ENCODE measurements around the gene NTM.

Gene NTM

DNA sequence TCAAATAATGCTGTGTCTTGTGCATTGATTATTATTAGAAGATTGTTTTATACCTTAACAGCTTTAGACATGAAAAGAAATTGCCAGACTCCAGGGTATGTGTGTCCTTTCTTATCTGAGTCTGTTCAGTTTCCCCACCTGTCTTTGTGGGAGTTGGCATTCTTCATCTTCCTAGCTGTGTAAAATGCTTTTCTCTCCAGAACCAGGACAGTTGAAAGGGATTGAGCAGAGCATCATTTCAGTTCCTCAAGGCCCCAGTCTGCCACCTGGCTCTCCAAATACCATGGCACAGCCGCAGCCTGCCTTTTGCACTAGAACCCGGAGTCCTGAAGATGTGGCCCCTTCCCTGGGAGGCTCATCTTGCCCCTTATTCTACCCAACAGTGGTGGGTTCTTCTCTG lies 851.9 kb downstream of the NTM start:
- no peak overlapping the region for H3K4me3 ChIP-seq (ENCODE audit: low read depth, low read length)
- no peak for TF ChIP-seq CTCF (IDR thresholded peaks at IDR 0.05; ENCODE audit: low read depth, low read length)

- H3K4me3 ChIP-seq (ENCODE audit: low read depth, low read length) = no peak overlapping the region
- no peak for TF ChIP-seq CTCF (IDR thresholded peaks at IDR 0.05; ENCODE audit: low read depth, low read length)
Observed at GRCh38 chr11:132226522-132226921, 856.1 kb downstream of the NTM start.

DNA sequence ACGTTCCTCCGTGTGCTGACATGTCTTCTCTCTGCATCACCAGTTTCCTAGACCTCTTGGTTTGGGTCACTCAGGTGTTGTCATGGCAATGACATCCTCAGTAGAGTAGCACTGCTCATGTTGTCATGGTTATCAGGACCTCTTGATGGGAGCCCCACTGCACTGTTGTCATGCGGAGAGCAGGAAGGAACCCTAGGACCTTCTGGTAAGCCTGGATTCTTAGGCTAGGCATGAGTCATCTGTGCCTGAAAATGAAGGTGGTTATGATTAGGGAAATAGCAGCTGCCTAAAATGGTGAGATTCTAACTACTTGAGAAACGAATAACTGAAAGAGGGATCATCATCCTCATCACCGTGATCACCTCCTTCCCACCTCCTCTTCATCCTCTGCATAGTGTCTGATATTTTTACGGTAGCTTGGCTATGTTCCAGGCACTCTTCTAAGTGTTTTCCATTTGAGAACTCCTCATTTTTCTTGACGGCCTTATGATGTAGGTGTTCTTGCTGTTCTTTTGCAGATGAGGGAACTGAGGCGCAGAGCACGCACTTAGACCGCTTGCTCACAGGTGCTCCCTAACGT lies 858.4 kb downstream of the NTM start:
- no peak for TF ChIP-seq CTCF (IDR thresholded peaks at IDR 0.05; ENCODE audit: low read depth, low read length)
- H3K4me3 ChIP-seq (ENCODE audit: low read depth, low read length) = no peak overlapping the region

DNA sequence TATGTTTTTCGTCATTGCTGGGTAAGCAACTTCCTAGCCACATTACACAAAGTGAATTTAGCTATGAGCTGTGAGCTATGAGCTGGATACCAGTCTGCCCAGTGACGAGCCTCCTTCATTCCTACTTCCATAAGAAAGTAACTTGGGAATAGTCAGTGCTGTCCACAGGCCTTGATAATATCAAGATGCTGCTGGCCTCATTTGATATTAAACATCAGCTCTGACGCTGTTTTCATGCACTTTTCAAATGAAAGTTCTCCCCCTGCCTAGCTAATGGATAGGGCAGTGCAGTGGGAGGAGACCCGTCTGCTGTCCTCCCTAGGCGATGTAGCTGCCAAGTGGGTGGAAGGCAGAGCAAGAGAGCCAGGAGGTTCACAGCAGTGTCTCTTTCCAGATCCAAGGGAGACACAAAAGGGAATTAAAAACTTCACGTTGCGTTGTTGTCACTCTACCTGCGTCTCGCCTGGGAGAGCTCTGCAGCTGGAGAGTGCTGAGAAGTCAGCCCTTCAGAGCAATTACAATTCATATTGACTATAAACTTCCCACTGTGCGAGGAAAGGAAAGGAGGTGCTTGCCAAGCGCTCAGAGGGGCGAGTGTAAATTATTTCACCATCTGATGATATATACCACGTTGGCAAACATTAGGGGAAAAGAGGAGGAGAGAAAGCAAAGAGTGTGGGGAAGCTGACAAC lies 861.4 kb downstream of the NTM start:
- no peak for TF ChIP-seq CTCF (IDR thresholded peaks at IDR 0.05; ENCODE audit: low read depth, low read length)

DNA sequence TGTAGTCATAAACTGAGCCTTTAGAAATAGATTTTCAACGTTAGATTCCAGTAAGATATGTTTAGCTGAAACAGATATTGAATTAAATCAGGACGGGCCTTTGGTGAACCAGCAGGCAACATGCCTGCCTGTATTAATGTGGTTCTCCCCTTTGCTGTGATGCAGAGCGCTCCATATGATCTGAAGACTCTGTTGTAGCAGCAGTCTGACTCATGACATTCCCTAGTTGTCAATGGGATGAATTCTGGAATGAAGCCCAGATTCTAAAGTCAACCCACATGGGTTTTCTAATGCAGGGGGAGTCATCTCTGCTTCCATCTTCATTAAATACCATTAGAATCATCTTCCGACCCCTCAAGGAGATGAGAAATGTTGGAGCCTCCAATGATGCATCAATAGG lies 864.5 kb downstream of the NTM start:
- H3K4me3 ChIP-seq (ENCODE audit: low read depth, low read length) = no peak overlapping the region
- no peak for TF ChIP-seq CTCF (IDR thresholded peaks at IDR 0.05; ENCODE audit: low read depth, low read length)

More for the DNA sequence above, 861.4 kb downstream of the NTM start:
- H3K4me3 ChIP-seq (ENCODE audit: low read depth, low read length) = no peak overlapping the region

- TF ChIP-seq CTCF (IDR thresholded peaks at IDR 0.05; ENCODE audit: low read depth, low read length) = no peak
Observed at GRCh38 chr11:132237781-132238180, 867.4 kb downstream of the NTM start.

DNA sequence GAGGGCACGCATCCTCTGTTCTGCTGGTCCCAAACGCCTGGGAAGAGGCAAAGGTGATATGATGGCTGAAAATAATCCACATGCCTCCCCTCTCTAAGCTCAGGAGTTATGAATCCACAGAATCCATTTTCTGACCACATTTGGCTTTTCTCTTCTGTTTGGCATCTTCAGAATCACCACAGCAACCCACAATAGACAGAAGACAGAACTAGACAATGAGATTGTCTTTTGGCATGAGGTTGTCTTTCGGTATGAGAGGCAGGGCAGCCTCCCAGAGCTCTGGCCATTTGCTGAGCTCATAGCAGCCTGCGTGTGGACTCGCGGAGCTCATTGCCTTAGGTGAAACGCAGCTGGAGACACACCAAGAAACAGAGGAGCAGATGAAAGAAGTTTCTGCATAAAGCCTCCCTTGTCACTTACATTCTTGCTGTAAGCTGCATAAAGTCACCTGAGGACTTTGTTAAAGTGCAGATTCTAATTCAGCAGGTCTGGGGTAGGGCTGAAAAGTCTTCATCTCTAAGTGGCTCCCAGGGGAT lies 868.0 kb downstream of the NTM start:
- no peak overlapping the region for H3K4me3 ChIP-seq (ENCODE audit: low read depth, low read length)
- TF ChIP-seq CTCF (IDR thresholded peaks at IDR 0.05; ENCODE audit: low read depth, low read length) = no peak

More at GRCh38 chr11:132237781-132238180, 867.4 kb downstream of the NTM start:
- no peak overlapping the region for H3K4me3 ChIP-seq (ENCODE audit: low read depth, low read length)
